ENCODE results near the gene DAB2IP.

- TF ChIP-seq ZBTB7A (tag by site-specific recombination; IDR thresholded peaks at IDR 0.05; ENCODE audit: low read depth) (no peak), CTCF (tag by site-specific recombination; IDR thresholded peaks at IDR 0.05) (peak; percentile 70)
Observed at GRCh38 chr9:121686930-121687541, 35.6 kb downstream of the DAB2IP start.
